SKM-1 (cell line): ENCODE results near the gene RASSF10.

Experiments
- DNase-seq: peaks from one replicate; lab custom pipeline; 2025; ENCODE audit not compliant: unreplicated experiment; lab: John Stamatoyannopoulos, UW

RASSF10 gene

GRCh38 chr11:13053255-13053917 lies 44.3 kb downstream of the RASSF10 start:
- no peak for DNase-seq

- no peak for DNase-seq
Observed at GRCh38 chr11:13054278-13054677, 45.2 kb downstream of the RASSF10 start.

GRCh38 chr11:13055200-13055599 lies 46.1 kb downstream of the RASSF10 start:
- no peak for DNase-seq

- no peak for DNase-seq
Observed at GRCh38 chr11:13061294-13061990, 52.3 kb downstream of the RASSF10 start.
